IgD-negative memory B cell (primary cell): ENCODE results near the gene ZNF124. TPM values are rescaled to one million over a fixed set of nuclear protein-coding genes. Genes with fewer than 3 reads are reported as not detected.
A peak's percentile ranks its signal among the peaks of the same experiment; 100 is the strongest.
"Not testable (repeated sequence)": the region's sequence is repeated elsewhere in the genome, so short reads cannot be mapped to it uniquely, and the experiment has no call there.

Experiments
- H3K27ac Mint-ChIP-seq, 3 donors: one replicate each; pipeline ENCODE4 v1.8.0; 2020 to 2022; ENCODE audit warnings: mild to moderate bottlenecking in 3 of 3, mixed read lengths in 3 of 3, moderate library complexity in 1 of 3
- H3K27me3 Mint-ChIP-seq: one replicate; pipeline ENCODE4 v1.8.0; 2021; ENCODE audit warnings: mixed read lengths
- H3K36me3 Mint-ChIP-seq: one replicate; pipeline ENCODE4 v1.8.0; 2020; ENCODE audit warnings: mild to moderate bottlenecking, mixed read lengths
- H3K4me1 Mint-ChIP-seq, 3 donors: one replicate each; pipeline ENCODE4 v1.8.0; 2020 to 2022; ENCODE audit warnings: mixed read lengths in 3 of 3, mild to moderate bottlenecking in 1 of 3
- H3K4me3 Mint-ChIP-seq, 4 donors: one replicate each; pipeline ENCODE4 v1.8.0; 2020 to 2022; ENCODE audit warnings: mild to moderate bottlenecking in 4 of 4, mixed read lengths in 4 of 4, moderate library complexity in 3 of 4
- H3K9me3 Mint-ChIP-seq, 3 donors: one replicate each; pipeline ENCODE4 v1.8.0; 2020 to 2021; ENCODE audit warnings: mixed read lengths in 3 of 3, mild to moderate bottlenecking in 1 of 3
- polyA plus RNA-seq: library from polyadenylated mRNA; unstranded; fragments of 300-500 nt; fragmentation: Illumina TruSeq; gene quantifications from one replicate; pipeline ENCODE4 v1.2.3, GENCODE V29; 2021

Gene ZNF124
- polyA plus RNA-seq, 1 donor from 2014 or later: 4.2 TPM

DNA sequence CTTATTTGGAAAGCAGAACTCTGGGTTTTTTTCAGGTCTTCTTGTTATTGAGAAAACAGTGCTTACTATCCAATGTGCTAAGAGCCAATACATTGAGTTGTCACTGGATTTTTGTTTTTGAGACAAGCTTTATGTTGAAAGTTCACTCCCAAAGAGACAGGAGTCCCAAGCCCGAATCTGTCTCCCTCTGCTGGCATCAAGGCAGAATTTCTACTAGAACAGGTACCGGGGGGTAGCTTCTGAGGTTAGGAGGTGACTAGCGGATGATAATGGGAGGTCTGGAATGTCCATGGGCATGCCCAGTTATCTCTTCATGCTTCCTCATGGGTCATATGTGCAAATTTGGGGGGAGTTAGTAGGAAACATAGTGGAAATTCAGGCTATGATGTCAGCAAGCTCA, 25.1 kb downstream of the ZNF124 start:
- peaks cover 0 to 2% (median 0%) of the 10 kb centered on the region in 3 donors for H3K4me1 Mint-ChIP-seq
- H3K9me3 Mint-ChIP-seq: peaks cover 23 to 33% (median 26%) of the 10 kb centered on the region in 3 donors
- H3K4me3 Mint-ChIP-seq: no peak overlapping the region
- H3K36me3 Mint-ChIP-seq: peaks cover 28% of the 10 kb centered on the region
- H3K27ac Mint-ChIP-seq: peak overlapping the region in 1 of 3 donors; percentile 53
- H3K27me3 Mint-ChIP-seq: no peaks in the 10 kb centered on the region

DNA sequence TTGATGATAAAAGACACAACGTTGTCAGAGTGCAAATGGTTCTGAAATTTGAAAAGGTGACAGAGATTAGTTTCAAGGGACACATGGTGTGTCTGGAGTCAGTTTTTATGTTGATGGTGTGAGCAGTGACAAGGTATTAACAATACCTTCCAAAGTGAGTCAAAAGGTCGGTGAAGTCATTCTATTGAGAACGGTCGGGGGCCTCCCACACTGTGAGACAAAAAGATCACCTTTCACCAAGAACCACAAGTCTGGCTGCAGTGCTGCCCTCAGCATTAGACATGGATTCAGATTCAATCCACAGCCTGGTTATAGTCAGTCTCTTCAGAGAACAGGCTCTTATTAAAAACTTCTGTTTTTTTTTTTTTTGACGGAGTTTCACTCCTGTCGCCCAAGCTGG, 26.5 kb downstream of the ZNF124 start:
- H3K27ac Mint-ChIP-seq: no peak overlapping the region
- H3K27me3 Mint-ChIP-seq: no peaks in the 10 kb centered on the region
- peaks cover 31% of the 10 kb centered on the region for H3K36me3 Mint-ChIP-seq
- peaks cover 18 to 35% (median 32%) of the 10 kb centered on the region in 3 donors for H3K9me3 Mint-ChIP-seq
- no peak overlapping the region for H3K4me3 Mint-ChIP-seq
- H3K4me1 Mint-ChIP-seq: no peaks in the 10 kb centered on the region

DNA sequence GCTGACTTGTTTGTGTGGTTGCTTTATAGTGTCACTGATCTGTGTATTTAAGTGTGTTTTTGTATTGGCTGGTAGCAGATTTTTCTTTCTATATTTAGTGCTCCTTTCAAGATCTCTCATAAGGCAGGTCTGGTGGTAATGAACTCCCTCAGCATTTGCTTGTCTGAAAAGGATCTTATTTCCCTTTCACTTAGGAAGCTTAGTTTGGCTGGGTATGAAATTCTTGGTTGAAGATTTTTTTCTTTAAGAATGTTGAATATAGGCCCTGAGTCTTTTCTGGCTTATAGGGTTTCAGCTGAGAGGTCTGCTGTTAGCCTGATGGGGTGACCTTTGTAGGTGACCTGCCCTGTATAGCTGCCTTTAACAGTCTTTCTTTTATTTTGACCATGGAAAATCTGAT, 32.3 kb downstream of the ZNF124 start:
- not testable (repeated sequence) for H3K4me3 Mint-ChIP-seq, H3K27ac Mint-ChIP-seq, H3K27me3 Mint-ChIP-seq, H3K4me1 Mint-ChIP-seq
- H3K36me3 Mint-ChIP-seq: peaks cover 21% of the 10 kb centered on the region
- peaks cover 16 to 63% (median 50%) of the 10 kb centered on the region in 3 donors for H3K9me3 Mint-ChIP-seq

DNA sequence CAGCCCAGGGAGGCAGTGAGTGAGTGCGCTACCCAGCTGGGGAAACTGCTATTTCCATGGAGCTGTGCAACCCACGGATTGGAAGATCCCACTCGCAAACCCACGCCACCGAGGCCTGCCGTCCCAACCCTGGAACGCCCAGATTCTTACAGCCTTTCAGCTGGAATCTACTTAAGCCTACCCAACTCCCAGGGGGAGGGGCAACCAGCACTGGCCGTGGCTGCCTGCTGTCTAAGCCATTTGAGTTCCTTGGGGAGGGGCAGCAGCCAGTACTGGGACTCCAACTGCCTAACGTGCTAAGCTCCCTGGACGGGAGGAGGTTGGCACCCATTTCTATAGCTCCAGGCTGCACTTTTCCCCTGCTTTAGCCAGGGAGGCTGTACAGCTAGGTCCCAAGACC, 40.6 kb downstream of the ZNF124 start:
- no peaks in the 10 kb centered on the region for H3K27me3 Mint-ChIP-seq
- H3K9me3 Mint-ChIP-seq: peaks cover 7 to 36% (median 31%) of the 10 kb centered on the region in 3 donors
- H3K27ac Mint-ChIP-seq: no peak overlapping the region
- H3K4me3 Mint-ChIP-seq: no peak overlapping the region
- peaks cover 7% of the 10 kb centered on the region for H3K36me3 Mint-ChIP-seq
- H3K4me1 Mint-ChIP-seq: peaks cover 4 to 8% (median 6%) of the 10 kb centered on the region in 3 donors

DNA sequence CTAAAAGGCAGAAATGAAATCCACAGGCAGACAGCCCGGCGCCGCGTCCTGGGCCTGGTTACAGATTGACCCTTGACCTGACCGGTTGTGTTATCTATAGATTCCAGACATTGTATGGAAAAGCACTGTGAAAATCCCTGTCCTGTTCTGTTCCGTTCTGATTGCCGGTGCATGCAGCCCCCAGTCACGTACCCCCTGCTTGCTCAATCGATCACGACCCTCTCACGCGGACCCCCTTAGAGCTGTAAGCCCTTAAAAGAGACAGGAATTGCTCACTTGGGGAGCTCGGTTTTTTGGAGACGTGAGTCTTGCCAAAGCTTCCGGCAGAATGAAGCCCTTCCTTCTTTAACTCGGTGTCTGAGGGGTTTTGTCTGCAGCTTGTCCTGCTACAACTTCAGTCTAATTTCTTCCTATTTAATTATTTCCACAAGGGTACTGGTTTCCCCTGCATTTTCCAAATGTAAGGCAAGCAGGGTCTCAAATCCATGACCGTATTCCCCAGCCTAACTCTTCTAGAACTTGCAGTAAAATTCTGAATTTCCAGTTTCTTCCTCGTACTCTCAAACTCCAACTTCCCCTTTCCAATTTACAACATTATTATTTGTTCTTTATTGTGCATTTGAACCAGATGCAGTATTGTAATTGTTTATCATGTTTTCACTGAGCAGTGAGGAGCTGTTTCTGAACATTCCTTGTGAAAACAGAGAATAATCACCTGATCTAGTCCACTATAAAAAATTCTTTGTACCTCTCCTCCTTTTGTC, 44.1 kb downstream of the ZNF124 start:
- Mint-ChIP-seq H3K27ac (peak overlapping the region; percentile 33 to 93 (median 64)), H3K4me3 (peak overlapping the region; percentile 84 to 94 (median 88))
- H3K9me3 Mint-ChIP-seq, H3K36me3 Mint-ChIP-seq, H3K27me3 Mint-ChIP-seq, H3K4me1 Mint-ChIP-seq: not testable (repeated sequence)

DNA sequence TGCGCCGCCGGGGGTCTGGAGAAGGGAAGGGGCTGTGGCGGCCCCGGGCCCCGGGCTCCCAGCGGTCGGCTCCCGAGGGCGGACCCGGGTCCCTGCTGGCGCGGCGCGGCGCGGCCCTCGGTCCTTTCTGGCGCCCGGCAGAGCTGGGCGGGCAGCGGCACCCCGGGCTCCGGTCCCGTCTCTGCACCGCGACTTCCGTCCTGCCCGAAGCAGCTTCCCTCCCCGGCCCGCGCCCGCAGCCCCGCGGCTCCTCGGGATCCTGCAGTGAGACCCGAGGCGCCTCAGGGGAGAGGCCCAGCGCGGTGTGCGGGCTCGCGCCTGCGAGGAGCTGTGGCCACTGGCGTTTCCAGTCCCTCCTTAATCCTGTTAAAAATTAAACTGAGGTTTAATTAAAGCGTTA, 45.2 kb downstream of the ZNF124 start:
- H3K27ac Mint-ChIP-seq, H3K4me3 Mint-ChIP-seq, H3K27me3 Mint-ChIP-seq, H3K4me1 Mint-ChIP-seq, H3K36me3 Mint-ChIP-seq, H3K9me3 Mint-ChIP-seq: not testable (repeated sequence)

DNA sequence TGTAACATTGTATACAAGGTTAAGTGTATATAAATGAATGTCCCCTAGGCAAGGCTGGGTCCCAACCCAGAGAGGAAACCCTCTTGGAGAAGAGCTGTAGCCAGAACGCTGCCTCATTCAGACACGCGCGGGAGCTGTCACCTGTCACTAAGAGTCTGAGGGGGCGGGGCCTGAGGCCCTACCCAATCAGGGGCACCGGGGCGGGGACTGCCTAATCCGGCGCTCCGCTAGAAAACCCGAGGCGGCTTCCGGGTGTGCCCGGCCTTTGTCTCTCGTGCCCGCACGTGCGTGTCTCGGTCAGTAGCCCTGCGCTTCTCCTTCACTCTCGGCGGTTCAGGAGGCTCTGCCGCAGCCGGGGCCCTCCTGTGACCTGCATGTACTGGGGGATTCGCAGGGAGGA, 45.7 kb downstream of the ZNF124 start:
- not testable (repeated sequence) for H3K4me1 Mint-ChIP-seq, H3K9me3 Mint-ChIP-seq, H3K27ac Mint-ChIP-seq, H3K36me3 Mint-ChIP-seq, H3K4me3 Mint-ChIP-seq, H3K27me3 Mint-ChIP-seq

DNA sequence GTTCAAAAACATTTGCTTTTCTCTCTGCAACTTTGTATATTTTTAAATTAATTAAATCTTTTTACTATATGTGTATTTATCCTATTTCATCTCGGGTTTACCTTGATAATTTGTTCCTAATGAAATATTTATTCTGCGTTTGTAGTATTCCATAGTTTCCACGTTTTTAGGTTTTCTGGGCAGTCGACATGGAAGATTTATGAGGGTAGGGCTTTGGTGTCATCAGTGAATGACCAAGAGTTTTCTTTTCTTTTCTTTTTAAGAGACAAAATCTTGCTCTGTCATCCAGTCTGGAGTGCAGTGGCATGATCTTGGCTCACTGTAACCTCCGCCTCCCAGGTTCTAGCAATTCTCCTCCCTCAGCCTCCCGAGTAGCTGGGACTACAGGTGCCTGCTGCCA, 50.4 kb downstream of the ZNF124 start:
- peaks cover 0 to 3% (median 2%) of the 10 kb centered on the region in 3 donors for H3K9me3 Mint-ChIP-seq
- H3K4me1 Mint-ChIP-seq: peaks cover 0 to 1% (median 0%) of the 10 kb centered on the region in 3 donors
- H3K4me3 Mint-ChIP-seq: no peak overlapping the region
- H3K27ac Mint-ChIP-seq: peak overlapping the region in 1 of 3 donors; percentile 67
- H3K36me3 Mint-ChIP-seq: no peaks in the 10 kb centered on the region
- H3K27me3 Mint-ChIP-seq: no peaks in the 10 kb centered on the region

DNA sequence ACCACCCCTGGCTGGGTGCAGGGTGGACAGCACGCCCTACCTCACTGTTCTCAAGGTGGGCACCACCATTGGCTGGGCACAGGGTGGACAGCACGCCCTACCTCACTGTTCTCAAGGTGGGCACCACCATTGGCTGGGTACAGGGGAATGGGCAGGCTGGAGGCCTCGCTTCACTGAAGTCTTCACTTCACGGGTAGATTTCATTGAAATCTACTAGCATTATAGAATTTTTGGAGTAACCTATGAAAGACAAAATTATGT, 51.5 kb downstream of the ZNF124 start:
- not testable (repeated sequence) for H3K4me3 Mint-ChIP-seq, H3K4me1 Mint-ChIP-seq, H3K9me3 Mint-ChIP-seq, H3K27ac Mint-ChIP-seq, H3K36me3 Mint-ChIP-seq, H3K27me3 Mint-ChIP-seq

DNA sequence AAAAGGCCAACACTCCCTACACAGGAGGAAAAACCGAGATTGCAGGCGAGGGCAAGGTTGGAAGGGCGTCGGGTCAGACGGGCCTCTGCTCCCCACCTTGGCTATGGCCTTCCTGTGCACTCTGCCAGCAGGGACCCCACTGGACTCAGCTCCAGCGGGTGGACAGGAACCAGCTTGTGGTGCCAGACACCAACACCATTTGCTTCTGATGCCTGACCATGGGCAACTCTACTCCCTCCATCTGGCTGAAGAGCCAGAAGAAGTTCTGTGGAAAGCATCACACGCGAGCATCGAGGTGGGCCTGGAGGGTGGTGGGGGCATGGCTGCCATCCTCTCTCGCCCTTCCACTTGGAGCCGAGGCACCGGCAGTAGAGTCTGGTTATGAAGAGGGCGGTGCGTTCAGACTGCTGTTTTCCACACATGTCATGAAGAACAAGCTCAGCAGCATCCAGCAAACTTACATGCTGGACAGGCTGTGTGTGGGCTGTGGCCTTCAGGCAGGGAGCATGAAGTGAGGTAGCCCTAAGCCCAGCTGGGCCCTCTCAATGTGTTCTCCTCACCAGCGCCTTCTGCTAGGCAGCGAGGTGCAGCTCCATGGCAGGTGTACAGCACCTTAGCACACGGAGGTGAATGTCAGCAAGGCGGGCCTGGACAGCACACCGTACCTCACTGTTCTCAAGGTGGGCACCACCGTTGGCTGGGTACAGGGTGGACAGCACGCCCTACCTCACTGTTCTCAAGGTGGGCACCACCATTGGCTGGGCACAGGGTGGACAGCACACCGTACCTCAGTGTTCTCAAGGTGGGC, 52.0 kb downstream of the ZNF124 start:
- no peak overlapping the region for H3K4me3 Mint-ChIP-seq
- peaks cover 0 to 1% (median 0%) of the 10 kb centered on the region in 3 donors for H3K4me1 Mint-ChIP-seq
- no peaks in the 10 kb centered on the region for H3K27me3 Mint-ChIP-seq
- peak overlapping the region in 1 of 3 donors; percentile 42 for H3K27ac Mint-ChIP-seq
- peaks cover 0 to 3% (median 2%) of the 10 kb centered on the region in 3 donors for H3K9me3 Mint-ChIP-seq
- H3K36me3 Mint-ChIP-seq: no peaks in the 10 kb centered on the region

DNA sequence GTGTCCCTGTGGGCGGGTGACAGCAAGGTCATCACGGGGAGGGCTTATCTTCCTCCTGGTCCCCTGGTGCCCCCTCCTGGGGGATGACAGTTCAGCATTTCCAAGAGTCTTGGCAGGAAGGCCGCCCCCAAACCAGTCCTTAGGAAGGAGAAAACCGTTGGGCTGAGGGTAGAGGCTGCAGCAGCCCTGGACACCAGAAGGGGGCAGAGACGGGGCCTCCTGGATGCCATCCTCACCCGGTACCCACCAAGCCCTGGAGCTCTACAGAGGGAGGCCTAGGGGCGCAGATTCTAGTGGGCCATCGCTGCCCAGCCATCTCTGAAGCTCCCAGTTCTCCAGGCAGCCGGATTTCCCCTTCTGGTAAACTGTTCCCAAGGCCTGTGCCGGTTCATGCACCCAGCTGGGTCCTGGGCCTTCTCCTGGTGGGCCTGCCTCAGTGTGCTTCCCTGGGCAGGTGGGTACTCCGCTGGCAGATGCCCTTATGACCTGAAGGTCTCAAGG, 52.8 kb downstream of the ZNF124 start:
- no peaks in the 10 kb centered on the region for H3K4me1 Mint-ChIP-seq
- H3K27me3 Mint-ChIP-seq: no peaks in the 10 kb centered on the region
- H3K36me3 Mint-ChIP-seq: no peaks in the 10 kb centered on the region
- peak overlapping the region in 1 of 3 donors; percentile 42 for H3K27ac Mint-ChIP-seq
- H3K4me3 Mint-ChIP-seq: no peak overlapping the region
- peaks cover 0 to 3% (median 2%) of the 10 kb centered on the region in 3 donors for H3K9me3 Mint-ChIP-seq

DNA sequence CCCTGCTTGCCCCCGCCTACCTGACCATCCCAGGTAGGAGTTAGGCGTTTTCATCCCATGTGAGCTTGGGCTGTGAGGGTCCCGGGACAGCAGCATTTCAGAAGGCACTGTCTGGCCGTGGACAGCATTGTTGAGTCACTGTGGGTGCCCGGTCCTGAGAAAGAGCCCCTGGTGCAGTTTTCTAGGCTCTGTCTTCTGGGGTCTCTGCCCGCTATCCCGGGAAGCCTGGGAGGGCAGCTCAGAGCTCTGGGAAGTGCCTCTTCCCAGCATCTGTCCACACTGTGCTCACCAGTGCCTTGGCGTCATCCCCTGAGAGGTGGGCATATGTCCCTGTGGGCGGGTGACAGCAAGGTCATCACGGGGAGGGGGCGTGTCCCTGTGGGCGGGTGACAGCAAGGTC, 56.3 kb downstream of the ZNF124 start:
- H3K4me1 Mint-ChIP-seq: peaks cover 0 to 5% (median 4%) of the 10 kb centered on the region in 3 donors

DNA sequence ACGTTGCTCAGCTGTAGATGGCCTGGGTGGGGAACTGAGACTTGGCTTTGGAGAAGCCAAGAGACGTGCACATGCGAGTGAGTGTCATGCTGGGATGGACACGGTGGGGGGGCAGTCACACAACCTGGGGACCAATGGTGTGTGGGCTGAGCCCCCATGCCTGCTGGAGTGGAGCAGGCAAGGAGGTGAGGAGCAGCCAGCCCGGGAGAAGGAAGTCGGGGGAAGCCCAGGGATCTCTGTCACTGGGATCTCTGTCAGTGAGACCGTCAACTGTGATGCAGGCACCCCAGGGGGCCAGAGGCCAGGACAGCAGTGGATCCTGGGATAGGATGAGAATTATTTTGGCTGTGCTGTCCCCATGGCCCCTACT, 56.7 kb downstream of the ZNF124 start:
- Mint-ChIP-seq H3K36me3 (no peaks in the 10 kb centered on the region), H3K9me3 (peaks cover 0 to 6% (median 0%) of the 10 kb centered on the region in 3 donors), H3K4me1 (peaks cover 0 to 5% (median 4%) of the 10 kb centered on the region in 3 donors), H3K27ac (no peak overlapping the region), H3K4me3 (no peak overlapping the region), H3K27me3 (peaks cover 19% of the 10 kb centered on the region)

More for the DNA sequence above, 56.3 kb downstream of the ZNF124 start:
- Mint-ChIP-seq H3K9me3 (peaks cover 0 to 6% (median 0%) of the 10 kb centered on the region in 3 donors), H3K4me3 (no peak overlapping the region), H3K27me3 (peaks cover 16% of the 10 kb centered on the region), H3K27ac (no peak overlapping the region), H3K36me3 (no peaks in the 10 kb centered on the region)

DNA sequence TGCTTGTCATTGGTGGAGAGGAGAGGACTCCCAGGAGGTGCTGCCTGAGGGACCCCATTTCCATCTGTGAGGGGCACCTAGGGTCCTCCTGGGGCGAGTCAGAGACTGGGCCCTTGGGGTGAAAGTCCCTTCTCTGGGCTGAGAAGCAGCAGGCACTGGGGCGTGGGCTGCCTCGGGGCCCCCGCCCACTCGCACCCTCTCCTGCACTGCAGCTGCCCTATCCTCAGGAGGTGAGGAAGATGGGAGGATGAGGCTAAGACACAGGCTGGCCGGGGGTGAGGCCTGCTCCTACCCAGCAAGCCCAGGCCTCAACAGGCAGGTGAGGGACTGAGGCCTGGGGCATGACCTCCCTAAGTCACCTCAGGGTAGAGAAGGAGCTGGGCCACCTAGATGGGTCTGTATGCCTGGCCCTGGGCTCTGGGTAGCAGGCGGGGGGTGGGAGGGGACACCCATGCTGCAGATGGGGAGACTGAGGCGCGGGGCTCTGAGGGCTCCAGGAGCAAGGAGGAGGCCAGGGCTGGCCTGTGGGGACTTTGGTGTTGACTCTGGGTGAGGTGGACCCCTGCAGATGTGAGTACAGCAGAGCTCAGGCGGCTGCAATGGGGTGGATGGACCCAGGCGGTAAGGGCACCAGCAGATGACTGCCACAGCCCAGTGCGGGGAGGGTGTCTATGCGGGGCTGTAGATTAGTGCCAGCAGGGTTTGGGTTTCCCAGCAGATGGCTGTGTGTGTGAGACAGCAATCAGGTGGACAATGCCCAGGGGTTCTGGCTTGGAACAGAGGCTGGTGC, 57.3 kb downstream of the ZNF124 start:
- H3K9me3 Mint-ChIP-seq: peaks cover 0 to 6% (median 0%) of the 10 kb centered on the region in 3 donors
- peaks cover 0 to 5% (median 4%) of the 10 kb centered on the region in 3 donors for H3K4me1 Mint-ChIP-seq
- H3K27me3 Mint-ChIP-seq: peaks cover 25% of the 10 kb centered on the region
- H3K27ac Mint-ChIP-seq: no peak overlapping the region
- no peaks in the 10 kb centered on the region for H3K36me3 Mint-ChIP-seq
- H3K4me3 Mint-ChIP-seq: peak overlapping the region in 1 of 4 donors; percentile 22

DNA sequence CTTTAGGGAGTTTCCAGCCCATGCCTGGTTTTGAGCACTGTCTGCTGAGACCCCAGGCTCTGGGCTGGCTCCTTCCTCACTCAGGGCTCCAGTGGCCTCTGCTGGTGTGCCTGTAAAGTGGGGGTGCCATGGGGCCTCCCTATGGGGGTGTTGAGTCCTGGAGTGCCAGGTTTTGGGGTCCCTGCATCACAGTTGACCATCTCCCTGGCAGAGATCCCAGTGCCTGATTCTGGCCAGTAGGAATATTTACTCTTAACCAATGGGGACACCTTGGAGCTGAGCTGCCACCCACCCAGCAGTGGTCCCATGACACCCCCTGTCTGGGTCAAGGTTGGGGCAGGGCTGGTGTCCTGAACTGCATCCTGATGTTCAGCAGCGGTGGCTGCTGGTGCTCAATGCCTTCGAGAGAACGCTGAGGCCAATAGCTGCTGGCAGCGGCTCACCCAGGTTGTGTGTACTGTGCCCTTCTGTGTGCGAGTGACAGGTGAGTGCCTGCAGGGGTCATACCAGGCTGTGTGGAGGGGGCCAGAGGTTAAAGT, 58.0 kb downstream of the ZNF124 start:
- Mint-ChIP-seq H3K27ac (peak overlapping the region in 1 of 3 donors; percentile 23), H3K4me3 (peak overlapping the region in 2 of 4 donors; percentile 63 to 70), H3K9me3 (peaks cover 0 to 6% (median 0%) of the 10 kb centered on the region in 3 donors), H3K4me1 (peaks cover 0 to 5% (median 4%) of the 10 kb centered on the region in 3 donors), H3K27me3 (peaks cover 32% of the 10 kb centered on the region), H3K36me3 (no peaks in the 10 kb centered on the region)
